Esophagus muscularis mucosa (tissue), 4 donors: ENCODE results near the gene CHAF1A. TPM values are rescaled to one million over a fixed set of nuclear protein-coding genes. Genes with fewer than 3 reads are reported as not detected.

Source experiments
- DNase-seq: peaks from one replicate; pipeline ENCODE4 v3.0.0-alpha.2; 2017; ENCODE audit errors: extremely low spot score
- H3K27ac ChIP-seq, 4 donors: fragments of 200-600 bp; sonication (generic); replicated peaks in 1 of 4; 1 replicate in 3 of 4; 2 replicates in 1 of 4; pipeline ENCODE4 v1.5.1; 2016 to 2019; ENCODE audit warnings: mild to moderate bottlenecking in 1 of 4
- H3K27me3 ChIP-seq, 4 donors: fragments of 200-600 bp; sonication (generic); one replicate each; pipeline versions ENCODE4 v1.5.1 to v1.6.0; 2016 to 2019
- H3K36me3 ChIP-seq, 4 donors: fragments of 200-600 bp; sonication (generic); one replicate each; pipeline ENCODE4 v1.5.1; 2016 to 2019
- H3K4me1 ChIP-seq, 4 donors: fragments of 200-600 bp; sonication (generic); one replicate each; pipeline ENCODE4 v1.5.1; 2016 to 2019
- H3K4me3 ChIP-seq, 4 donors: fragments of 200-600 bp; sonication (generic); 1 replicate in 2 of 4; 2 replicates in 2 of 4; pipeline ENCODE4 v1.5.1; 2016 to 2019; ENCODE audit warnings: mild to moderate bottlenecking in 4 of 4, moderate library complexity in 1 of 4
- H3K9me3 ChIP-seq, 4 donors: fragments of 200-600 bp; sonication (generic); 1 replicate in 3 of 4; 2 replicates in 1 of 4; pipeline ENCODE4 v1.5.1; 2016 to 2019
- CTCF ChIP-seq, 3 experiments: fragments of 200-600 bp in 2 of 3; fragments of 450-650 bp in 1 of 3; sonication (generic) in 2 of 3; IDR thresholded peaks; one replicate each; pipeline ENCODE4 v1.5.1; 2017 to 2019; ENCODE audit warnings: antibody characterized with exemption in 3 of 3, mild to moderate bottlenecking in 2 of 3, moderate library complexity in 1 of 3
- EP300 ChIP-seq: sonication (generic); formaldehyde crosslinking; IDR thresholded peaks from one replicate; pipeline ENCODE4 v1.6.1; 2017; ENCODE audit warnings: antibody characterized with exemption
- POLR2A ChIP-seq: fragments of 450-650 bp; IDR thresholded peaks from one replicate; pipeline ENCODE4 v1.6.1; 2017; ENCODE audit warnings: antibody characterized with exemption, moderate library complexity, mild to moderate bottlenecking, low read depth
- POLR2AphosphoS5 ChIP-seq, 2 donors: sonication (generic); formaldehyde crosslinking; IDR thresholded peaks; one replicate each; pipeline ENCODE4 v1.6.1; 2017; ENCODE audit warnings: antibody characterized with exemption in 2 of 2
- WGBS: methylation state at CpG from one replicate; pipeline ENCODE4 v1.1.5; 2018; 5-methylcytosine and 5-hydroxymethylcytosine counted together
- intact Hi-C: fragments of 100-400 bp; cut with DNase I; formaldehyde crosslinking; loops from one replicate; pipeline ENCODE4 v1.15.1; 2023
- total RNA-seq, 4 donors: library from RNA; depleted of rRNA; stranded (reverse); fragments of >200 nt; gene quantifications; one replicate each; pipeline versions ENCODE4 v1.1.0 to v1.2.1, GENCODE V29; 2016

CHAF1A gene
- total RNA-seq, 4 donors from 2014 or later = 4.6 to 14.6 (median 7.6) TPM

GRCh38 chr19:4362831-4363545 is 39.5 kb upstream of the CHAF1A start:
- H3K9me3 ChIP-seq = no peaks in the 10 kb centered on the region
- H3K36me3 ChIP-seq = peaks cover 52 to 91% (median 85%) of the 10 kb centered on the region in 4 donors
- H3K4me3 ChIP-seq = no peak overlapping the region
- H3K27ac ChIP-seq = no peak overlapping the region
- intact Hi-C loops = no loop called here
- H3K27me3 ChIP-seq = no peaks in the 10 kb centered on the region
- H3K4me1 ChIP-seq = peaks cover 5 to 37% (median 28%) of the 10 kb centered on the region in 4 donors
- 73% methylated on average over 5 of the region's 22 CpGs for WGBS
- DNase-seq = no peak
- TF ChIP-seq POLR2A (no peak), POLR2AphosphoS5 (IDR thresholded peaks at IDR 0.05) (no peak), CTCF (IDR thresholded peaks at IDR 0.05) (no peak), EP300 (no peak)

GRCh38 chr19:4363571-4364304 is 38.7 kb upstream of the CHAF1A start:
- WGBS = 93% methylated on average over 15 of the region's 26 CpGs
- Histone ChIP-seq H3K4me3 (no peak overlapping the region), H3K9me3 (no peaks in the 10 kb centered on the region), H3K27ac (no peak overlapping the region), H3K4me1 (peaks cover 12 to 45% (median 36%) of the 10 kb centered on the region in 4 donors), H3K36me3 (peaks cover 52 to 86% (median 83%) of the 10 kb centered on the region in 4 donors), H3K27me3 (no peaks in the 10 kb centered on the region)
- no peak for DNase-seq
- intact Hi-C loops = no loop called here
- TF ChIP-seq POLR2AphosphoS5 (IDR thresholded peaks at IDR 0.05) (no peak), CTCF (IDR thresholded peaks at IDR 0.05) (no peak), EP300 (no peak), POLR2A (no peak)

DNA sequence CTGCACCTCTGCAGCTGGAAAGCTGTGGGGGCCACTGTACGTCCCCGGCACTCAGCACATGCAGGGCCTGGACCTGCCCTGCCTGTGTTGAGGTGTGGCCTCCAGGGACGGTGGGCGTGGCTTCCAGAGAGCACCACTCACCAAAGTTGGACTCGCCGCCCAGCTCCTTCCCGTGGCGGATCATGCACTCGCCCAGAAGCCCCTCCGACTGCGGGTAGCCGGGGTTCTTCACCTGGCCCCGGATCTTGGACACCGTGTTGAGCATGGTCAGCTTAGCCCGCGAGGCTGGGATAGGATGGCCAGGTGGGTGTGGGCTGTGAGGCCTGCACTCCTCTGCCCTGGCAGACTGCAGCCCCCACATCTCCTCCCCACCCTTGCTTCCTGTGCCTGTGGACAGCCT is 37.1 kb upstream of the CHAF1A start:
- H3K4me1 ChIP-seq = peaks cover 28 to 51% (median 45%) of the 10 kb centered on the region in 4 donors
- no peak for TF ChIP-seq CTCF (IDR thresholded peaks at IDR 0.05)
- no peak for TF ChIP-seq EP300
- TF ChIP-seq POLR2A = no peak
- TF ChIP-seq POLR2AphosphoS5 (IDR thresholded peaks at IDR 0.05) = no peak
- H3K27me3 ChIP-seq = no peaks in the 10 kb centered on the region
- no peaks in the 10 kb centered on the region for H3K9me3 ChIP-seq
- intact Hi-C loops = no loop called here
- H3K27ac ChIP-seq = no peak overlapping the region
- H3K36me3 ChIP-seq = peaks cover 41 to 70% (median 66%) of the 10 kb centered on the region in 4 donors
- no peak overlapping the region for H3K4me3 ChIP-seq
- 81% methylated on average over 10 of the region's 16 CpGs for WGBS
- no peak for DNase-seq

DNA sequence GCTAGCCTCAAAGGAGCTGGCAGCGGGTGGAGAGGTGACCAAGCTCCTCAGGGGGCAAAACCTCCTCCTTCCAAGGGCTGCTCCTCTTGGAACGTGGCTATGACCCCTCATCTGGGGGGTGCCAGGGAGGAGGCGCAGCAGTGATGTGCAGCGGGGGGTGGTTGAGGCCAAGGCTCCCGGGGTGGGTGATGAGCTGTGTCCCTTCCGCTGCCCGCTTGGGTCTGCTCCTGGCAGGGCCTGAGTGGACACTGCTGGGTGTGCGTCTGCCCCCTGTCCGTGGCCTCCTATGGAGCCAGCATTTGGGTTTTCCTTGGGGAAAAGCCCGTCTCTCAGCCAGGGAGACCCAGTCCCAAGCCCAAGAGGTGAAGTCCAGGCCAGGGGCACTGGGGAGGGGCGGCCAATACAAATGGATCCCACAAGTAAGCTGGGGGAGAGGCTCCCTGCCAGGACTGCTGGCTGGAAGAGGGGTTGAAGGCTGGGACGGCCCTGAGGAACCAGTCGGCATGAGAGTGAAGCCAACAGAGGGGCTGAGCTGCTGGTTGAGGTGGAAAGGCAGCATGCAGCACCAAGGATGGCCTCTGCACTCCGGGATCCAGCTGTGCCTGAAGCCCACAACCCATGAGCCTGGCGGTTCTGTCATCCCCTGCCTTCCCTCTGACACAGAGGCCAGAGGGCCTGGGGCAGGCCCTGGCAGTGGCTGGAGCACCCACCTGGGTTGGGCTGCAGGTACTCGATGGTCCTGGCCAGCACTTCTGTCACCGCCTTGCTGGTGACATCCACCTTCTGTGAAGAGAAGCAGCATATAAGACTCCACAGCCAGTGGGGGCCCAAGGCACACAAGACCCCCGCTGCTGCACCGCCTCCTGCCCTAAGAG is 36.4 kb upstream of the CHAF1A start:
- Histone ChIP-seq H3K27me3 (no peaks in the 10 kb centered on the region), H3K4me1 (peaks cover 35 to 51% (median 45%) of the 10 kb centered on the region in 4 donors), H3K9me3 (no peaks in the 10 kb centered on the region), H3K36me3 (peaks cover 35 to 63% (median 60%) of the 10 kb centered on the region in 4 donors), H3K27ac (no peak overlapping the region), H3K4me3 (no peak overlapping the region)
- no peak for DNase-seq
- intact Hi-C loops = no loop called here
- 85% methylated on average over 10 of the region's 19 CpGs for WGBS
- TF ChIP-seq CTCF (IDR thresholded peaks at IDR 0.05) (no peak), POLR2AphosphoS5 (IDR thresholded peaks at IDR 0.05) (no peak), POLR2A (no peak), EP300 (no peak)
